Bronchus fibroblast of lung (primary cell): Measurements from ENCODE around the gene MEGF9. TPM values are rescaled to one million over a fixed set of nuclear protein-coding genes. Genes with fewer than 3 reads are reported as not detected.

ENCODE experiments used
- total RNA-seq: library from RNA; depleted of rRNA; stranded (reverse); fragments of >200 nt; gene quantifications from 2 replicates; pipeline ENCODE4 v1.2.3, GENCODE V29; 2015

MEGF9 gene
- total RNA-seq = 4.6 and 5.4 TPM in 2 replicates

DNA sequence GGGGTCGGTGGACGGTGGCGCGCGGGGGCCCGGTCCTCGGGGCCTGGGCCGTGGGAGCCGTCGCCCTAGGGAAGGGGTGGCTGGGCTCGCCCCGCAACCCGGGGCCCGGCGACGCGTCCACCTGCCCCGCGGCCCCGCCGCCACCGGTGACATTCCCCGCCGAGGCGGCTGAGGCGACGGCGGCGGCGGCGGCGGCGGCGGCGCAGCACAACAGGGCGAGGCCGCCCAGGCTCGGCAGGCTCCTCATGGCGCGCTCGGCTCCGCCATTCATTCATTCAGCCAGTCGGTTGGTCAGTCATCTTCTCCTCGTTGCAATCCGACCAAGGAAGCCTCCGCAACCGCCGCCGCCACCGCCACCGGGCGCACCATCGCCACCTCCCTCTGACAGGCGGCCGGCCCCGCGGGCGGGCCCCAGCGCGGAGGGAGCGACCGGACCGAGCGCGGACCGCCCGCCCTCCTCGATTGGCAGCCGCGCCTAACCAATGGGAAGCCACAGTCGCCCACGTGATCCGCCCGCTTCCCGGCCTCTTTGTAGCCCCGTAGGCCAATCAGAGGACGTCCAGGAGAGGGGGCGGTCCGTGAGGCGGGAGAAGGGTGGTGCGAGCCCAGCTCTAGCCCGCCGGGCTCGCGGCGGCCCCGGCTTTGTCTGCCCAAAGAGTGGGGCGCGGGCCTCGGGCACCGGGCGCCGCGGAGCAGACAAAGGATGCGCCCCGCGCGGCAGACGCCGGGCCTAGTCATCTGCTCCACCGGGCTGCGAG, at the start of gene MEGF9:
TSS of gene MEGF9 (minus strand) at position 383 of the 758 bp plus-strand sequence. CDS start at position 271, 112 bp downstream.

DNA sequence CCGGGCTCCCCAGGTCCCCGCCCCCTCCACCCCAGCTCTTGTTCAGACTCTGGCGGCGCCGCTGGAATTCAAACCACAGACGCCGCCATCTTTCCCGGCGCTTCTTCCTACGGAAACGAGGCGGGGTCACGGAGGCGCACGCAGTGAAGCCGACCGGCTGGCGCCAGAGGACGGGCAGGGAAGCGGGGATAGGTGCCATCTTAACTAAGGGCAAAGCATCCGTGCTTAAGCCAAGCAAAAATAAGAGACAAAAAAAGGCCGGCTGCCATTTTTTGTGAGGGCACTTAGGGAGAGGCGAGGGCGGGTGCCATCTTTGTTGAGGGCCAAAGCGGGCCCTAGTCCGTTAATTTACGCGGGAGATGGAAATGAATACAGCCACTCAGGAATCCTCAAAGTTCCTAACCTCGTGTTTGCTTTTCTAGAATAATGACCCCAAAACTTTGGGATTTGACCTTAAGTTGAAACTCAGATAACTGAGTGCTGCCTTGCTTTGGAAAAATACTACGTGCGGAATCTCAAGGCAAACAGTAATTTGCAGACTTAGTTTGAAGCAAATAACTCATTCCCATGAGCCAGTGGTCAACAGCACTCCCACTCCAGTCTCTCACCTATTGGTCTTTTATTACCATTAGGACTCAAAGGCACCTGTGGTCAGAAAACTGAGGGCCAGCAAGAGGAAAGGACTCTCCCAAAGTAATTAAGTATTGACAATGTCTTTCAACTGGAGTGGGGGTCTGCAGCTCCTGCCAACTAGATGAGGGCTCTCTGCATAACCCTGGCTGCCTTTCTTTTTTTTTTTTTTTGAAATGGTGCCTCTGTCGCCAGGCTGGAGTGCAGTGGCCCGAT, 134.0 kb downstream of the MEGF9 start, which contains the start of gene CDK5RAP2:
TSS of gene CDK5RAP2 (minus strand) at position 117 of the 846 bp plus-strand sequence. CDS start 189 bp downstream, outside the sequence.

Other genes with a start within 250 kb of the MEGF9 start
- gene CDK5RAP2, start 134.3 kb downstream of the MEGF9 start, total RNA-seq = 30.2 and 33.5 TPM in 2 replicates
- gene FBXW2, start 78.9 kb upstream of the MEGF9 start, total RNA-seq = 18.4 and 20.2 TPM in 2 replicates
- gene PSMD5, start 128.5 kb upstream of the MEGF9 start, total RNA-seq = 37.8 and 44.4 TPM in 2 replicates
- 86.2 and 91.1 TPM in 2 replicates for gene PHF19, start 162.7 kb upstream of the MEGF9 start, total RNA-seq
- 3.4 and 4.0 TPM in 2 replicates for gene TRAF1, start 212.3 kb upstream of the MEGF9 start, total RNA-seq